ENCODE data around the gene NXPH4. TPM values are rescaled to one million over a fixed set of nuclear protein-coding genes. Genes with fewer than 3 reads are reported as not detected.

NXPH4 gene
- total and polyA plus RNA-seq, 2 donors (not counting 1 experiment from before 2014, with no cell fraction given) = 3.5 to 8.6 TPM

- WGBS (ENCODE audit: insufficient coverage) = 85% methylated on average over 4 of the region's 7 CpGs
- Mint-ChIP-seq H3K27ac (no peak within 1 kb of the TSS), H3K27me3 (no peaks in the 10 kb centered on the region), H3K9me3 (ENCODE audit: insufficient read depth) (no peaks in the 10 kb centered on the region), H3K4me1 (peaks cover 10% of the 10 kb centered on the region), H3K4me3 (no peak within 1 kb of the TSS)
- H4K20me1 ChIP-seq (ENCODE audit: control insufficient read depth, insufficient read depth, low read length, poor library complexity, severe bottlenecking) = no peaks in the 10 kb centered on the region
- DNase-seq (no peak), ATAC-seq (ENCODE audit: low read depth) (no peak)
- no peak within 1 kb of the TSS for H3K4me3 ChIP-seq (ENCODE audit: control extremely low read depth in 1 of 5, extremely low read depth in 1 of 5, insufficient read depth in 1 of 5, low read depth in 2 of 5, low read length in 4 of 5)
- TF ChIP-seq CTCF (IDR thresholded peaks at IDR 0.05) (no peak), EZH2 (IDR thresholded peaks at IDR 0.05; ENCODE audit: borderline replicate concordance, insufficient read depth, low read depth, low read length, poor library complexity, severe bottlenecking) (no peak)
- no peaks in the 10 kb centered on the region for H3K79me2 ChIP-seq (ENCODE audit: control insufficient read depth, insufficient read depth, low read length)
- POLR2A ChIA-PET = interaction anchor here (0.6 kb wide), 2 partner anchors 203 to 560 kb away, joined by 6 to 7 read pairs; no protein-coding TSS in a partner anchor
- intact Hi-C loops (cut with micrococcal nuclease) = no loop called here
- H3K36me3 ChIP-seq (replicated peaks in 1 of 2; ENCODE audit: control extremely low read depth in 1 of 2, control insufficient read depth in 1 of 2, extremely low read depth in 1 of 2, insufficient read depth in 2 of 2, low read length in 1 of 2) = peaks cover 5 to 15% of the 10 kb centered on the region in 2 experiments
- H3K4me1 ChIP-seq (ENCODE audit: control insufficient read depth in 2 of 2, insufficient read depth in 2 of 2, low read length in 2 of 2) = peaks cover 7 to 10% of the 10 kb centered on the region in 2 donors
- H3K4me2 ChIP-seq (replicated peaks; ENCODE audit: low read depth, low read length, poor library complexity, severe bottlenecking) = no peak within 1 kb of the TSS
- H2AFZ ChIP-seq (ENCODE audit: insufficient read depth, low read depth, low read length, poor library complexity, severe bottlenecking) = no peak within 1 kb of the TSS
- no peak within 1 kb of the TSS for H3K27ac ChIP-seq (ENCODE audit: low read length in 2 of 2)
- H3K9ac ChIP-seq (ENCODE audit: low read length) = no peak within 1 kb of the TSS
- H3K9me3 ChIP-seq (ENCODE audit: control extremely low read depth in 1 of 3, control insufficient read depth in 2 of 3, insufficient read depth in 1 of 3, low read length in 2 of 3) = peaks cover 0 to 5% (median 0%) of the 10 kb centered on the region in 3 donors
- CTCF ChIA-PET = interaction anchor here (0.7 to 31.1 kb wide), 2 partner anchors 35 to 1549 kb away, joined by 3 to 838 read pairs; partner anchors contain the start of gene NXPH4
- H3K27me3 ChIP-seq (replicated peaks in 1 of 4; ENCODE audit: control extremely low read depth in 1 of 4, control insufficient read depth in 3 of 4, insufficient read depth in 4 of 4, low read length in 3 of 4) = no peaks in the 10 kb centered on the region
These were observed 34.4 kb downstream of the NXPH4 start, which contains the start of gene STAC3 for GRCh38 chr12:57250956-57251355. TSS of gene STAC3 (minus strand) at chr12:57251187. CDS start at chr12:57249636, 1,551 bp downstream.

GRCh38 chr12:57254506-57255280 is 38.1 kb downstream of the NXPH4 start:
- no peaks in the 10 kb centered on the region for H3K4me1 ChIP-seq (ENCODE audit: control insufficient read depth in 2 of 2, insufficient read depth in 2 of 2, low read length in 2 of 2)
- no peaks in the 10 kb centered on the region for H4K20me1 ChIP-seq (ENCODE audit: control insufficient read depth, insufficient read depth, low read length, poor library complexity, severe bottlenecking)
- H3K9ac ChIP-seq (ENCODE audit: low read length) = no peak overlapping the region
- H3K36me3 ChIP-seq (replicated peaks in 1 of 2; ENCODE audit: control extremely low read depth in 1 of 2, control insufficient read depth in 1 of 2, extremely low read depth in 1 of 2, insufficient read depth in 2 of 2, low read length in 1 of 2) = peaks cover 24 to 51% of the 10 kb centered on the region in 2 experiments
- no peak overlapping the region for H2AFZ ChIP-seq (ENCODE audit: insufficient read depth, low read depth, low read length, poor library complexity, severe bottlenecking)
- no peak overlapping the region for H3K4me3 Mint-ChIP-seq
- ChIA-PET CTCF (no interaction called here), POLR2A (no interaction called here)
- no peak overlapping the region for H3K4me2 ChIP-seq (replicated peaks; ENCODE audit: low read depth, low read length, poor library complexity, severe bottlenecking)
- no peaks in the 10 kb centered on the region for H3K4me1 Mint-ChIP-seq
- no peak overlapping the region for H3K27ac ChIP-seq (ENCODE audit: low read length in 2 of 2)
- WGBS (ENCODE audit: insufficient coverage) = 98% methylated on average over 11 of the region's 14 CpGs
- no peak overlapping the region for H3K4me3 ChIP-seq (ENCODE audit: control extremely low read depth in 1 of 5, extremely low read depth in 1 of 5, insufficient read depth in 1 of 5, low read depth in 2 of 5, low read length in 4 of 5)
- no peaks in the 10 kb centered on the region for H3K79me2 ChIP-seq (ENCODE audit: control insufficient read depth, insufficient read depth, low read length)
- H3K9me3 Mint-ChIP-seq (ENCODE audit: insufficient read depth) = no peaks in the 10 kb centered on the region
- H3K27ac Mint-ChIP-seq = no peak overlapping the region
- DNase-seq (no peak), ATAC-seq (ENCODE audit: low read depth) (no peak)
- intact Hi-C loops (cut with micrococcal nuclease) = no loop called here
- H3K27me3 ChIP-seq (replicated peaks in 1 of 4; ENCODE audit: control extremely low read depth in 1 of 4, control insufficient read depth in 3 of 4, insufficient read depth in 4 of 4, low read length in 3 of 4) = no peaks in the 10 kb centered on the region
- H3K27me3 Mint-ChIP-seq = no peaks in the 10 kb centered on the region
- no peak for TF ChIP-seq EZH2 (IDR thresholded peaks at IDR 0.05; ENCODE audit: borderline replicate concordance, insufficient read depth, low read depth, low read length, poor library complexity, severe bottlenecking)
- no peaks in the 10 kb centered on the region for H3K9me3 ChIP-seq (ENCODE audit: control extremely low read depth in 1 of 3, control insufficient read depth in 2 of 3, insufficient read depth in 1 of 3, low read length in 2 of 3)

Data from B cell (primary cell).